ENCODE measurements around the gene HMGN1.

The HMGN1 gene

GRCh38 chr21:39367783-39368182 is 18.9 kb upstream of the HMGN1 start:
- DNase-seq (ENCODE audit: low read depth in 2 of 2) = no peak

- DNase-seq (ENCODE audit: low read depth in 2 of 2) = no peak
These were observed 17.7 kb upstream of the HMGN1 start for GRCh38 chr21:39366563-39366962.

GRCh38 chr21:39364949-39365348 is 16.1 kb upstream of the HMGN1 start:
- DNase-seq (ENCODE audit: low read depth in 2 of 2) = no peak

- no peak for DNase-seq (ENCODE audit: low read depth in 2 of 2)
These were observed 15.0 kb upstream of the HMGN1 start for GRCh38 chr21:39363607-39364555.

- DNase-seq (ENCODE audit: low read depth in 2 of 2) = no peak
These were observed 13.8 kb upstream of the HMGN1 start for GRCh38 chr21:39362733-39363132.

GRCh38 chr21:39359382-39359781 is 10.5 kb upstream of the HMGN1 start:
- DNase-seq (ENCODE audit: low read depth in 2 of 2) = no peak

GRCh38 chr21:39353295-39353694 is 4.4 kb upstream of the HMGN1 start:
- DNase-seq (ENCODE audit: low read depth in 2 of 2) = no peak

- no peak for DNase-seq (ENCODE audit: low read depth in 2 of 2)
These were observed 1.5 kb upstream of the HMGN1 start for GRCh38 chr21:39350094-39351005.

GRCh38 chr21:39349211-39350093 is 564 bp upstream of the HMGN1 start:
- DNase-seq (ENCODE audit: low read depth in 2 of 2) = peak; percentile 94 to 97

GRCh38 chr21:39348040-39348354 is 891 bp downstream of the HMGN1 start:
- no peak for DNase-seq (ENCODE audit: low read depth in 2 of 2)

- DNase-seq (ENCODE audit: low read depth in 2 of 2) = no peak
These were observed 1.4 kb downstream of the HMGN1 start for GRCh38 chr21:39347537-39347936.

GRCh38 chr21:39346671-39347331 is 2.1 kb downstream of the HMGN1 start:
- no peak for DNase-seq (ENCODE audit: low read depth in 2 of 2)

GRCh38 chr21:39346206-39346605 is 2.7 kb downstream of the HMGN1 start:
- DNase-seq (ENCODE audit: low read depth in 2 of 2) = no peak

GRCh38 chr21:39345440-39345839 is 3.4 kb downstream of the HMGN1 start:
- DNase-seq (ENCODE audit: low read depth in 2 of 2) = no peak

GRCh38 chr21:39344848-39345247 is 4.0 kb downstream of the HMGN1 start:
- DNase-seq (ENCODE audit: low read depth in 2 of 2) = no peak

GRCh38 chr21:39341249-39341923 is 7.5 kb downstream of the HMGN1 start:
- DNase-seq (ENCODE audit: low read depth in 2 of 2) = no peak

- DNase-seq (ENCODE audit: low read depth in 2 of 2) = no peak
These were observed 8.2 kb downstream of the HMGN1 start for GRCh38 chr21:39340687-39341086.

- no peak for DNase-seq (ENCODE audit: low read depth in 2 of 2)
These were observed 9.7 kb downstream of the HMGN1 start for GRCh38 chr21:39339231-39339630.

GRCh38 chr21:39336457-39337008 is 12.4 kb downstream of the HMGN1 start:
- DNase-seq (ENCODE audit: low read depth in 2 of 2) = no peak

- no peak for DNase-seq (ENCODE audit: low read depth in 2 of 2)
These were observed 14.3 kb downstream of the HMGN1 start for GRCh38 chr21:39334611-39335010.
